Tongue (tissue), 2 donors: ENCODE data around the gene CMTM7. TPM values are rescaled to one million over a fixed set of nuclear protein-coding genes. Genes with fewer than 3 reads are reported as not detected.
"Not testable (repeated sequence)": the region's sequence is repeated elsewhere in the genome, so short reads cannot be mapped to it uniquely, and the experiment has no call there.

ENCODE experiments used
- DNase-seq: peaks from one replicate; pipeline ENCODE4 v3.0.0-alpha.2; 2015
- total RNA-seq: library from RNA; depleted of rRNA; stranded (reverse); fragments of >200 nt; gene quantifications from one replicate; pipeline ENCODE4 v1.2.3, GENCODE V29; 2014

Gene CMTM7
- total RNA-seq, 1 donor from 2014 or later: 6.3 TPM

GRCh38 chr3:32383136-32383711 is 8.4 kb upstream of the CMTM7 start:
- DNase-seq: no peak

GRCh38 chr3:32384938-32385337 is 6.7 kb upstream of the CMTM7 start:
- peak; percentile 55 for DNase-seq

GRCh38 chr3:32387512-32387911 is 4.1 kb upstream of the CMTM7 start:
- no peak for DNase-seq

GRCh38 chr3:32389577-32389976 is 2.1 kb upstream of the CMTM7 start:
- DNase-seq: not testable (repeated sequence)

GRCh38 chr3:32392536-32393302 is 1.1 kb downstream of the CMTM7 start:
- DNase-seq: peak; percentile 62

GRCh38 chr3:32395496-32395895 is 3.8 kb downstream of the CMTM7 start:
- no peak for DNase-seq

- no peak for DNase-seq
These were observed 6.3 kb downstream of the CMTM7 start for GRCh38 chr3:32397941-32398340.

GRCh38 chr3:32398531-32398930 is 6.9 kb downstream of the CMTM7 start:
- no peak for DNase-seq

- DNase-seq: peak; percentile 76
These were observed 7.5 kb downstream of the CMTM7 start for GRCh38 chr3:32399030-32399620.

- no peak for DNase-seq
These were observed 9.5 kb downstream of the CMTM7 start for GRCh38 chr3:32401126-32401525.

GRCh38 chr3:32401556-32402081 is 10.0 kb downstream of the CMTM7 start:
- DNase-seq: peak; percentile 84

GRCh38 chr3:32403663-32404062 is 12.0 kb downstream of the CMTM7 start:
- DNase-seq: peak; percentile 56

- no peak for DNase-seq
These were observed 13.1 kb downstream of the CMTM7 start for GRCh38 chr3:32404714-32405113.

GRCh38 chr3:32405155-32405554 is 13.5 kb downstream of the CMTM7 start:
- DNase-seq: no peak

- DNase-seq: no peak
These were observed 14.2 kb downstream of the CMTM7 start for GRCh38 chr3:32405711-32406323.

- DNase-seq: no peak
These were observed 15.1 kb downstream of the CMTM7 start for GRCh38 chr3:32406486-32407408.

GRCh38 chr3:32410367-32411246 is 19.0 kb downstream of the CMTM7 start:
- DNase-seq: no peak

GRCh38 chr3:32411442-32411841 is 19.8 kb downstream of the CMTM7 start:
- DNase-seq: no peak

- DNase-seq: peak; percentile 67
These were observed 21.2 kb downstream of the CMTM7 start for GRCh38 chr3:32412887-32413286.

GRCh38 chr3:32413845-32414521 is 22.3 kb downstream of the CMTM7 start:
- no peak for DNase-seq
